ENCODE results near the gene NDUFV3. TPM values are rescaled to one million over a fixed set of nuclear protein-coding genes. Genes with fewer than 3 reads are reported as not detected.
A peak's percentile ranks its signal among the peaks of the same experiment; 100 is the strongest.
"Not testable (repeated sequence)": the region's sequence is repeated elsewhere in the genome, so short reads cannot be mapped to it uniquely, and the experiment has no call there.

Gene NDUFV3
- total RNA-seq, 2 experiments from 2014 or later, result 29.0 to 29.8 TPM

- no peak for TF ChIP-seq CTCF (IDR thresholded peaks at IDR 0.05)
- Mint-ChIP-seq H3K27ac (peak overlapping the region; percentile 81), H3K36me3 (ENCODE audit: low read depth) (no peaks in the 10 kb centered on the region), H3K4me1 (ENCODE audit: low read depth) (peaks cover 12% of the 10 kb centered on the region), H3K9me3 (no peaks in the 10 kb centered on the region), H3K27me3 (no peaks in the 10 kb centered on the region), H3K4me3 (peak overlapping the region; percentile 24)
- intact Hi-C loops (cut with micrococcal nuclease), result no loop called here
- ChIA-PET POLR2A (no interaction called here), CTCF (no interaction called here)
- no peak for DNase-seq
- ATAC-seq, result no peak
Measured at GRCh38 chr21:42924433-42924751, 31.3 kb downstream of the NDUFV3 start.

GRCh38 chr21:42925114-42925926 lies 32.2 kb downstream of the NDUFV3 start, which contains the start of gene ERVH48-1:
Gene ERVH48-1, minus strand, starts transcription at chr21:42925630. Its CDS starts 6,624 bp downstream, at chr21:42919006.
- Mint-ChIP-seq H3K27me3 (no peaks in the 10 kb centered on the region), H3K4me1 (ENCODE audit: low read depth) (peaks cover 12% of the 10 kb centered on the region), H3K9me3 (no peaks in the 10 kb centered on the region), H3K27ac (no peak within 1 kb of the TSS), H3K4me3 (no peak within 1 kb of the TSS), H3K36me3 (ENCODE audit: low read depth) (no peaks in the 10 kb centered on the region)
- DNase-seq (peak; percentile 15), ATAC-seq (no peak)
- intact Hi-C loops (cut with micrococcal nuclease), result no loop called here
- CTCF ChIA-PET, result no interaction called here
- TF ChIP-seq CTCF (IDR thresholded peaks at IDR 0.05), result no peak
- POLR2A ChIA-PET, result no interaction called here

- H3K27ac Mint-ChIP-seq; intact Hi-C loops (cut with micrococcal nuclease); DNase-seq; H3K36me3 Mint-ChIP-seq (ENCODE audit: low read depth); H3K9me3 Mint-ChIP-seq; H3K4me3 Mint-ChIP-seq; H3K27me3 Mint-ChIP-seq; POLR2A ChIA-PET; CTCF ChIA-PET; ATAC-seq: not testable (repeated sequence)
- H3K4me1 Mint-ChIP-seq (ENCODE audit: low read depth), result peaks cover 12% of the 10 kb centered on the region
Measured at GRCh38 chr21:42927474-42928200, 34.5 kb downstream of the NDUFV3 start.

GRCh38 chr21:42929969-42930368 lies 36.9 kb downstream of the NDUFV3 start:
- POLR2A ChIA-PET, result no interaction called here
- intact Hi-C loops (cut with micrococcal nuclease), result no loop called here
- Mint-ChIP-seq H3K4me1 (ENCODE audit: low read depth) (no peaks in the 10 kb centered on the region), H3K27me3 (no peaks in the 10 kb centered on the region), H3K4me3 (no peak overlapping the region), H3K36me3 (ENCODE audit: low read depth) (no peaks in the 10 kb centered on the region), H3K9me3 (no peaks in the 10 kb centered on the region), H3K27ac (no peak overlapping the region)
- no peak for ATAC-seq
- TF ChIP-seq CTCF (IDR thresholded peaks at IDR 0.05), result no peak
- no peak for DNase-seq
- CTCF ChIA-PET, result no interaction called here

GRCh38 chr21:42931560-42932235 lies 38.6 kb downstream of the NDUFV3 start:
- ChIA-PET POLR2A (no interaction called here), CTCF (no interaction called here)
- ATAC-seq, result no peak
- H3K27ac Mint-ChIP-seq, result no peak overlapping the region
- no peak for DNase-seq
- no peaks in the 10 kb centered on the region for H3K4me1 Mint-ChIP-seq (ENCODE audit: low read depth)
- intact Hi-C loops (cut with micrococcal nuclease), result no loop called here
- H3K9me3 Mint-ChIP-seq, result no peaks in the 10 kb centered on the region
- no peak for TF ChIP-seq CTCF (IDR thresholded peaks at IDR 0.05)
- no peaks in the 10 kb centered on the region for H3K36me3 Mint-ChIP-seq (ENCODE audit: low read depth)
- no peak overlapping the region for H3K4me3 Mint-ChIP-seq
- no peaks in the 10 kb centered on the region for H3K27me3 Mint-ChIP-seq

- H3K4me3 Mint-ChIP-seq; ATAC-seq; H3K9me3 Mint-ChIP-seq; H3K27me3 Mint-ChIP-seq; H3K4me1 Mint-ChIP-seq (ENCODE audit: low read depth); H3K36me3 Mint-ChIP-seq (ENCODE audit: low read depth); CTCF ChIA-PET; intact Hi-C loops (cut with micrococcal nuclease); POLR2A ChIA-PET; DNase-seq; H3K27ac Mint-ChIP-seq: not testable (repeated sequence)
Measured at GRCh38 chr21:42932378-42933136, 39.4 kb downstream of the NDUFV3 start.

GRCh38 chr21:42933137-42933970 lies 40.2 kb downstream of the NDUFV3 start:
- ATAC-seq; intact Hi-C loops (cut with micrococcal nuclease); H3K27me3 Mint-ChIP-seq; DNase-seq; H3K4me3 Mint-ChIP-seq; H3K27ac Mint-ChIP-seq; H3K9me3 Mint-ChIP-seq; H3K4me1 Mint-ChIP-seq (ENCODE audit: low read depth); H3K36me3 Mint-ChIP-seq (ENCODE audit: low read depth); CTCF ChIA-PET; POLR2A ChIA-PET: not testable (repeated sequence)

Measured in activated CD8-positive, alpha-beta T cell treated with anti-CD3 and anti-CD28 coated beads for 36 hours (primary cell).